IMR-90 (cell line): ENCODE data around the gene IRF5. TPM values are rescaled to one million over a fixed set of nuclear protein-coding genes. Genes with fewer than 3 reads are reported as not detected.

ENCODE experiments used
- ATAC-seq: fragments of 200-7000 bp; cut with Tn5 transposase; 2 replicates; pipeline ENCODE4 v1.9.1; 2020; ENCODE audit warnings: low read depth, mild to moderate bottlenecking, moderate library complexity
- BruUV-seq: library from RNA; stranded (reverse); fragments of 400-500 nt; replicated peaks from 2 replicates; lab custom pipeline; 2021; lab: Mats Ljungman, UMichigan
- CTCF ChIA-PET: fragments of 300-600 bp; formaldehyde crosslinking; extraction: SDS; loops from one replicate; lab custom pipeline; 2021; ENCODE audit warnings: antibody characterized with exemption; lab: Yijun Ruan, JAX
- POLR2A ChIA-PET: fragments of 300-600 bp; sonication (Branson Sonifier 250); formaldehyde crosslinking; loops from one replicate; lab custom pipeline; 2022; ENCODE audit warnings: antibody characterized with exemption; ENCODE audit not compliant: unreplicated experiment; lab: Charles Lee
- DNase-seq: peaks from one replicate; pipeline ENCODE4 v3.0.0; 2013
- H2AFZ ChIP-seq: replicated peaks from 2 replicates; pipeline ENCODE3; 2013; ENCODE audit warnings: low read length, mild to moderate bottlenecking; ENCODE audit not compliant: poor library complexity
- H2AK5ac ChIP-seq: 2 replicates; pipeline ENCODE4 v1.6.1; 2013; ENCODE audit warnings: low read depth, low read length, inconsistent platforms
- H2AK9ac ChIP-seq: replicated peaks from 2 replicates; pipeline ENCODE3; 2013; ENCODE audit warnings: mild to moderate bottlenecking, low read depth, low read length, moderate library complexity; ENCODE audit not compliant: poor library complexity
- H2BK120ac ChIP-seq: 2 replicates; pipeline ENCODE4 v1.6.1; 2013; ENCODE audit warnings: low read depth, low read length, inconsistent platforms
- H2BK15ac ChIP-seq: 3 replicates; pipeline ENCODE4 v1.6.1; 2013; ENCODE audit warnings: low read depth, low read length, inconsistent platforms
- H2BK20ac ChIP-seq: 2 replicates; pipeline ENCODE4 v1.6.1; 2013; ENCODE audit warnings: low read depth, mild to moderate bottlenecking, inconsistent platforms, low read length, moderate library complexity
- H2BK5ac ChIP-seq: 2 replicates; pipeline ENCODE4 v1.6.1; 2013; ENCODE audit warnings: mild to moderate bottlenecking, low read depth, low read length, inconsistent platforms; ENCODE audit not compliant: poor library complexity, severe bottlenecking
- H3K14ac ChIP-seq: replicated peaks from 2 replicates; pipeline ENCODE4 v1.6.1; 2013; ENCODE audit warnings: low read depth, low read length, inconsistent platforms
- H3K18ac ChIP-seq: 2 replicates; pipeline ENCODE4 v1.6.1; 2013; ENCODE audit warnings: low read depth, low read length, control low read depth
- H3K23ac ChIP-seq: 2 replicates; pipeline ENCODE4 v1.6.1; 2013; ENCODE audit warnings: low read depth, low read length, inconsistent platforms
- H3K27ac ChIP-seq: 2 replicates; pipeline ENCODE4 v1.5.1; 2013; ENCODE audit warnings: mild to moderate bottlenecking, control low read depth, low read length; ENCODE audit not compliant: insufficient read depth
- H3K27me3 ChIP-seq: 2 replicates; pipeline ENCODE4 v1.6.1; 2013; ENCODE audit warnings: low read length; ENCODE audit not compliant: control insufficient read depth, insufficient read depth
- H3K36me3 ChIP-seq: 2 replicates; pipeline ENCODE4 v1.6.1; 2013; ENCODE audit warnings: low read length, mixed read lengths; ENCODE audit not compliant: control insufficient read depth, insufficient read depth
- H3K4ac ChIP-seq: 2 replicates; pipeline ENCODE4 v1.6.1; 2013; ENCODE audit warnings: low read depth, low read length, inconsistent platforms
- H3K4me1 ChIP-seq: 2 replicates; pipeline ENCODE4 v1.6.1; 2013; ENCODE audit warnings: low read length, mixed read lengths; ENCODE audit not compliant: control insufficient read depth, insufficient read depth
- H3K4me2 ChIP-seq: 2 replicates; pipeline ENCODE4 v1.6.1; 2013; ENCODE audit warnings: low read depth, mild to moderate bottlenecking, control low read depth, low read length, moderate library complexity
- H3K4me3 ChIP-seq: 2 replicates; pipeline ENCODE4 v1.5.1; 2013; ENCODE audit warnings: low read depth, mild to moderate bottlenecking, control low read depth, low read length, moderate library complexity; ENCODE audit not compliant: insufficient read depth
- H3K56ac ChIP-seq: 2 replicates; pipeline ENCODE4 v1.6.1; 2013; ENCODE audit warnings: low read length, inconsistent platforms; ENCODE audit not compliant: insufficient read depth; ENCODE audit errors: extremely low read depth
- H3K79me1 ChIP-seq, 2 experiments: 2 replicates each; pipeline ENCODE4 v1.6.1; 2013; ENCODE audit warnings: low read length in 2 of 2, inconsistent platforms in 1 of 2, low read depth in 1 of 2
- H3K9ac ChIP-seq: 2 replicates; pipeline ENCODE4 v1.6.1; 2013; ENCODE audit warnings: low read depth, low read length, control low read depth
- H3K9me1 ChIP-seq: 2 replicates; pipeline ENCODE4 v1.6.1; 2013; ENCODE audit warnings: low read length, inconsistent platforms; ENCODE audit not compliant: insufficient read depth
- H3K9me3 ChIP-seq: 2 replicates; pipeline ENCODE4 v1.6.1; 2013; ENCODE audit warnings: low read length; ENCODE audit not compliant: control insufficient read depth, insufficient read depth
- H4K20me1 ChIP-seq: 2 replicates; pipeline ENCODE4 v1.6.1; 2013; ENCODE audit warnings: low read length, inconsistent platforms; ENCODE audit not compliant: insufficient read depth
- H4K5ac ChIP-seq: 2 replicates; pipeline ENCODE4 v1.6.1; 2013; ENCODE audit warnings: mild to moderate bottlenecking, low read depth, low read length, control low read depth
- H4K8ac ChIP-seq, 2 experiments: 2 replicates each; pipeline ENCODE4 v1.6.1; 2013; ENCODE audit warnings: low read depth in 2 of 2, low read length in 2 of 2, control low read depth in 1 of 2, inconsistent platforms in 1 of 2
- H4K91ac ChIP-seq: 2 replicates; pipeline ENCODE4 v1.6.1; 2013; ENCODE audit warnings: low read depth, low read length, inconsistent platforms; ENCODE audit not compliant: insufficient read depth
- BHLHE40 ChIP-seq: fragments of 150-350 bp; IDR thresholded peaks from 2 replicates; pipeline ENCODE4 v1.6.1; 2016; ENCODE audit warnings: mild to moderate bottlenecking, low read depth, low read length
- CEBPB ChIP-seq: IDR thresholded peaks from 2 replicates; pipeline ENCODE4 v1.6.1; 2012; ENCODE audit warnings: low read depth, low read length, improper control_type of control experiment
- CHD1 ChIP-seq: IDR thresholded peaks from 2 replicates; pipeline ENCODE4 v1.6.1; 2012; ENCODE audit warnings: low read depth, low read length, improper control_type of control experiment
- CTCF ChIP-seq: conservative IDR thresholded peaks from 2 replicates; pipeline ENCODE4 v1.5.1; 2012; ENCODE audit warnings: mild to moderate bottlenecking, low read depth, low read length, improper control_type of control experiment
- ELK1 ChIP-seq: fragments of 150-350 bp; IDR thresholded peaks from 2 replicates; pipeline ENCODE4 v1.6.1; 2016; ENCODE audit warnings: low read depth, mild to moderate bottlenecking, low read length, moderate library complexity, borderline replicate concordance
- FOS ChIP-seq: fragments of 150-350 bp; IDR thresholded peaks from 2 replicates; pipeline ENCODE4 v1.6.1; 2016; ENCODE audit warnings: low read depth, low read length
- MAFK ChIP-seq: IDR thresholded peaks from 2 replicates; pipeline ENCODE4 v1.6.1; 2012; ENCODE audit warnings: low read depth, low read length, improper control_type of control experiment
- MAZ ChIP-seq: IDR thresholded peaks from 2 replicates; pipeline ENCODE4 v1.6.1; 2012; ENCODE audit warnings: low read depth, mild to moderate bottlenecking, low read length, improper control_type of control experiment, moderate library complexity, borderline replicate concordance
- MXI1 ChIP-seq: IDR thresholded peaks from 2 replicates; pipeline ENCODE4 v1.6.1; 2012; ENCODE audit warnings: low read depth, mild to moderate bottlenecking, low read length, moderate library complexity, borderline replicate concordance
- NFE2L2 ChIP-seq: fragments of 150-350 bp; IDR thresholded peaks from 2 replicates; pipeline ENCODE4 v1.6.1; 2016; ENCODE audit warnings: low read depth, mild to moderate bottlenecking, low read length
- POLR2A ChIP-seq: IDR thresholded peaks from 2 replicates; pipeline ENCODE4 v1.6.1; 2012; ENCODE audit warnings: mild to moderate bottlenecking, low read depth, low read length
- RAD21 ChIP-seq: IDR thresholded peaks from 2 replicates; pipeline ENCODE4 v1.6.1; 2012; ENCODE audit warnings: low read length, improper control_type of control experiment
- RCOR1 ChIP-seq: IDR thresholded peaks from 2 replicates; pipeline ENCODE4 v1.6.1; 2012; ENCODE audit warnings: mild to moderate bottlenecking, low read length, improper control_type of control experiment; ENCODE audit not compliant: insufficient replicate concordance
- RFX5 ChIP-seq: IDR thresholded peaks from 2 replicates; pipeline ENCODE4 v1.8.0; 2012; ENCODE audit warnings: low read depth, mild to moderate bottlenecking, low read length, moderate library complexity
- SMC3 ChIP-seq: fragments of 150-350 bp; IDR thresholded peaks from 2 replicates; pipeline ENCODE4 v1.6.1; 2016; ENCODE audit warnings: low read depth, mild to moderate bottlenecking, antibody characterized with exemption, low read length, moderate library complexity
- USF2 ChIP-seq: fragments of 150-350 bp; IDR thresholded peaks from 2 replicates; pipeline ENCODE4 v1.6.1; 2017; ENCODE audit warnings: mild to moderate bottlenecking, antibody characterized with exemption, low read length, low read depth
- WGBS, 2 experiments: methylation state at CpG; one replicate each; pipeline versions ENCODE4 v1.1.5 to v1.1.7; 2013; ENCODE audit warnings: missing lambda C conversion rate in 2 of 2; ENCODE audit not compliant: insufficient read length in 1 of 2; ENCODE audit errors: extremely low coverage in 2 of 2; 5-methylcytosine and 5-hydroxymethylcytosine counted together
- dilution Hi-C: fragments of 300-500 bp; cut with HindIII; formaldehyde crosslinking; loops from one replicate; pipeline ENCODE4 v1.14.3; 2018; ENCODE audit warnings: low sequenced_read_pairs; ENCODE audit not compliant: unreplicated experiment
- in situ Hi-C: fragments of 300-500 bp; cut with MboI; formaldehyde crosslinking; loops from 3 replicates; pipeline ENCODE4 v1.14.3; 2019; ENCODE audit warnings: low sequenced_read_pairs, inconsistent platforms, mixed read lengths
- intact Hi-C: fragments of 100-400 bp; cut with micrococcal nuclease; formaldehyde crosslinking; loops from 2 replicates; pipeline ENCODE4 v1.10.0; 2022
- polyA plus RNA-seq, 3 experiments: library from polyadenylated mRNA; depleted of rRNA; stranded (reverse); fragments of >200 nt; gene quantifications; 2 replicates each; pipeline ENCODE4 v1.2.3, GENCODE V29; 2012; ENCODE audit warnings: low replicate concordance in 1 of 3
- total RNA-seq: library from RNA; depleted of rRNA; stranded (reverse); fragments of >200 nt; gene quantifications from 2 replicates; pipeline ENCODE4 v1.2.3, GENCODE V29; 2012

IRF5 gene
- total and polyA plus RNA-seq, 2 of the 4 experiments (the other 2 are of a cell fraction) = 0.14 to 0.18 TPM

- no peak overlapping the region for H2AFZ ChIP-seq
- TF ChIP-seq RAD21 (no peak), CHD1 (no peak), SMC3 (no peak), MXI1 (no peak), ELK1 (no peak), RCOR1 (no peak), NFE2L2 (no peak), CEBPB (no peak), CTCF (no peak), POLR2A (no peak), MAFK (no peak), USF2 (no peak), FOS (no peak), RFX5 (no peak), MAZ (no peak), BHLHE40 (no peak)
- peaks cover 31% of the 10 kb centered on the region for H3K36me3 ChIP-seq
- no peaks in the 10 kb centered on the region for H4K20me1 ChIP-seq
- H3K9ac ChIP-seq = no peak overlapping the region
- no TSS peak for BruUV-seq
- no peaks in the 10 kb centered on the region; a peak in 2 of 4 replicates for H3K79me1 ChIP-seq
- no peak overlapping the region for H3K18ac ChIP-seq
- H3K4me3 ChIP-seq = no peak overlapping the region
- no peak overlapping the region for H3K56ac ChIP-seq
- no peak overlapping the region for H3K14ac ChIP-seq
- no peak overlapping the region for H3K27ac ChIP-seq
- H4K5ac ChIP-seq = no peak overlapping the region
- H2BK15ac ChIP-seq = no peak overlapping the region
- H2AK5ac ChIP-seq = no peak overlapping the region
- intact Hi-C loops = no loop called here
- H2BK120ac ChIP-seq = no peak overlapping the region
- H3K27me3 ChIP-seq = no peaks in the 10 kb centered on the region
- in situ Hi-C loops = no loop called here
- POLR2A ChIA-PET = no interaction called here
- CTCF ChIA-PET = no interaction called here
- no peak overlapping the region for H3K4ac ChIP-seq
- H2BK20ac ChIP-seq = no peak overlapping the region
- no peaks in the 10 kb centered on the region for H3K9me1 ChIP-seq
- H4K91ac ChIP-seq = no peak overlapping the region
- H3K4me2 ChIP-seq = no peak overlapping the region
- no peaks in the 10 kb centered on the region for H3K4me1 ChIP-seq
- H3K23ac ChIP-seq = no peak overlapping the region
- DNase-seq (no peak), ATAC-seq (no peak)
- H3K9me3 ChIP-seq = no peaks in the 10 kb centered on the region
- WGBS, 2 experiments = no CpG with 5 or more reads among the region's 1 CpG
- H2BK5ac ChIP-seq = no peak overlapping the region
- no peak overlapping the region for H2AK9ac ChIP-seq
- dilution Hi-C loops = no loop called here
- H4K8ac ChIP-seq = no peak overlapping the region
These were observed 30.9 kb downstream of the IRF5 start for GRCh38 chr7:128968624-128969023.
